Panc1 (cell line): ENCODE measurements around the gene MCCC2.

Experiments
- CTCF ChIP-seq: fragments of 450-650 bp; IDR thresholded peaks from 2 replicates; pipeline ENCODE4 v1.5.1; 2017; ENCODE audit warnings: mild to moderate bottlenecking
- POLR2AphosphoS5 ChIP-seq: IDR thresholded peaks from 2 replicates; pipeline ENCODE4 v1.6.1; 2012; ENCODE audit warnings: mild to moderate bottlenecking, low read depth, low read length, moderate library complexity
- REST ChIP-seq, 2 experiments: IDR thresholded peaks; 2 replicates each; pipeline ENCODE4 v1.6.1; 2011 to 2012; ENCODE audit warnings: low read depth in 2 of 2, control low read depth in 1 of 2, low read length in 1 of 2, mild to moderate bottlenecking in 1 of 2, moderate library complexity in 1 of 2; ENCODE audit not compliant: insufficient read depth in 1 of 2
- SIN3A ChIP-seq: IDR thresholded peaks from 2 replicates; pipeline ENCODE4 v1.6.1; 2012; ENCODE audit warnings: low read depth, mild to moderate bottlenecking, low read length, moderate library complexity, borderline replicate concordance; ENCODE audit not compliant: insufficient read depth
- TCF7L2 ChIP-seq: IDR thresholded peaks from 2 replicates; pipeline ENCODE4 v1.6.1; 2011; ENCODE audit warnings: mild to moderate bottlenecking, low read depth, low read length, inconsistent platforms

GRCh38 chr5:71651579-71651978, 64.4 kb downstream of the MCCC2 start:
- TF ChIP-seq CTCF (no peak), REST (IDR thresholded peaks at IDR 0.05; ENCODE audit: insufficient read depth in 1 of 2, low read depth in 2 of 2, low read length in 1 of 2) (no peak), POLR2AphosphoS5 (no peak), SIN3A (no peak), TCF7L2 (no peak)
